SK-N-MC (cell line): Measurements from ENCODE around the gene RNF17.
A peak's percentile ranks its signal among the peaks of the same experiment; 100 is the strongest.

Experiments used
- DNase-seq: peaks from one replicate; pipeline ENCODE4 v3.0.0-alpha.2; 2011; ENCODE audit warnings: low read depth, low spot score
- H3K27ac ChIP-seq: fragments of 200-600 bp; sonication (generic); 2 replicates; pipeline ENCODE4 v1.5.1; 2016; ENCODE audit warnings: mixed run types
- H3K36me3 ChIP-seq: fragments of 200-600 bp; sonication (generic); 2 replicates; pipeline ENCODE4 v1.6.1; 2017; ENCODE audit warnings: antibody characterized with exemption, low read length, mixed read lengths; ENCODE audit not compliant: insufficient read depth
- H3K4me3 ChIP-seq: fragments of 200-600 bp; sonication (generic); 2 replicates; pipeline ENCODE4 v1.5.1; 2016
- H3K9ac ChIP-seq: fragments of 200-600 bp; sonication (generic); 2 replicates; pipeline ENCODE4 v1.8.0; 2017; ENCODE audit warnings: mixed run types, mixed read lengths; ENCODE audit not compliant: insufficient read length
- H3K9me3 ChIP-seq: fragments of 200-600 bp; sonication (generic); 2 replicates; pipeline ENCODE4 v1.6.1; 2017; ENCODE audit warnings: low read depth, mild to moderate bottlenecking, antibody characterized with exemption, low read length, moderate library complexity, mixed read lengths
- EZH2 ChIP-seq: fragments of 200-600 bp; sonication (generic); IDR thresholded peaks from one replicate; pipeline ENCODE4 v1.6.1; 2017; ENCODE audit warnings: antibody characterized with exemption
- FOXP2 ChIP-seq: optimal IDR thresholded peaks from 2 replicates; pipeline ENCODE3; 2011; ENCODE audit warnings: mild to moderate bottlenecking, moderate library complexity; ENCODE audit not compliant: insufficient read depth; ENCODE audit errors: extremely low read length, control extremely low read depth
- POLR2AphosphoS5 ChIP-seq: IDR thresholded peaks from 2 replicates; pipeline ENCODE4 v1.6.1; 2012; ENCODE audit warnings: mild to moderate bottlenecking, low read depth, low read length, borderline replicate concordance

Gene RNF17

DNA sequence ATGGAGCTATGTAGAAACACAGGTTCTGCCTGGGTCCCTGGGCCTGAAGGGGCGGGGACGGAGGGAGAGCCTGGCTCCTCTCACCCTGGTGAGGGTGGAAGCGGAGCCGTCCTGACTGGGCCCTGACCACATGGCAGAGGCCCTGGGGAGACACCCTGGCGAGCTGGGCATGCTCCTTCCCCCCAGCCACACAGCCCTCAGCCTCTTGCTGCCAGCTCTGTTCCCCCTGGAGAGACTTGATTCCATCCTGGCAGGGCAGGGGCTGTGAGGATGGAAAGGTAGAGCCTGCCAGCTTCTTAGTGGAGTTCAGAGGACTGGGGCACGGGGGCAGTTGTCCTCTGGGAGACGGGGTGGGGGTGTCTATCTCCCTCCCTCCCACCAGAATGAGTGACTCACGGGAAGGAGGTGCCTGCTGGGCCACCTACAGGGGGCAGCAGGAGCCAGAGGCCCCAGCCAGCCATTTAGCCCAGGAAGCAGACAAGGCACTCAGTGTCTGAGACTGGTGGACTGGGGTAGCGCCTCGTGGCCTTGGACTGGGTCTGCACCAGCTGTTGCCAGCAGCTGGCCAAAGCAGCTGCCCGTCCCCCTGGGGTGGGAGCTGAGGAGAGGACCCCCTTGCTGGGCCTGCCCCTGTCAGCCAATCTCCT is 22.8 kb upstream of the RNF17 start:
- Histone ChIP-seq H3K9me3 (no peaks in the 10 kb centered on the region), H3K4me3 (no peak overlapping the region), H3K27ac (no peak overlapping the region), H3K36me3 (no peaks in the 10 kb centered on the region), H3K9ac (no peak overlapping the region)
- no peak for TF ChIP-seq EZH2
- no peak for TF ChIP-seq FOXP2
- TF ChIP-seq POLR2AphosphoS5 = no peak
- DNase-seq = no peak

GRCh38 chr13:24741791-24742190 is 22.2 kb upstream of the RNF17 start:
- Histone ChIP-seq H3K27ac (no peak overlapping the region), H3K4me3 (no peak overlapping the region), H3K36me3 (no peaks in the 10 kb centered on the region), H3K9me3 (no peaks in the 10 kb centered on the region), H3K9ac (no peak overlapping the region)
- DNase-seq = no peak
- no peak for TF ChIP-seq EZH2
- no peak for TF ChIP-seq FOXP2
- no peak for TF ChIP-seq POLR2AphosphoS5

- Histone ChIP-seq H3K9ac (no peak overlapping the region), H3K9me3 (no peaks in the 10 kb centered on the region), H3K27ac (no peak overlapping the region), H3K36me3 (no peaks in the 10 kb centered on the region), H3K4me3 (no peak overlapping the region)
- DNase-seq = no peak
- TF ChIP-seq EZH2 (no peak), FOXP2 (no peak), POLR2AphosphoS5 (no peak)
These were observed 21.7 kb upstream of the RNF17 start for GRCh38 chr13:24742294-24742693.

- Histone ChIP-seq H3K27ac (no peak overlapping the region), H3K36me3 (no peaks in the 10 kb centered on the region), H3K9ac (no peak overlapping the region), H3K9me3 (no peaks in the 10 kb centered on the region), H3K4me3 (no peak overlapping the region)
- no peak for DNase-seq
- TF ChIP-seq POLR2AphosphoS5 (no peak), EZH2 (no peak), FOXP2 (no peak)
These were observed 21.0 kb upstream of the RNF17 start for GRCh38 chr13:24742977-24743376.

DNA sequence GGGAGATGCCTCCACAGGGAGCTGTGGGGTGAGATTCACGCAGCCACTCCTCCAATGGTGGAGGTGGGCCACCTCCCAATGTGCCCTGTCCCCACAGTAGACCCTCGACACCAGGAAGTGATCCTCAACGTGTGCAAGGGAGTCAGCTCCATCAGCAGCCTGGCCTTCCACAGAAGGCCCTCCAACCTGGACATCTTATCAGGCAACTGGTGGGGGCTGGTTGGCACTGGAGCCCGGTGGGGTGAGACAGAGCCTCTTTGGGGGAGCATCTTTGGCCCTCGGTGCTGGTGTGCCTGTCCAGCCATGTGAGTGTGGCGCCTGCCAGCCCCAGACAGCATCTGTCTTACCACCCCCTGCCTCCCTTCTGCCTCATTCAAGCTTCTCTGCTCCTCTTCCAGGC is 19.7 kb upstream of the RNF17 start:
- no peak for DNase-seq
- Histone ChIP-seq H3K36me3 (no peaks in the 10 kb centered on the region), H3K9ac (no peak overlapping the region), H3K4me3 (no peak overlapping the region), H3K27ac (no peak overlapping the region), H3K9me3 (no peaks in the 10 kb centered on the region)
- no peak for TF ChIP-seq FOXP2
- TF ChIP-seq EZH2 = no peak
- TF ChIP-seq POLR2AphosphoS5 = no peak

- no peak overlapping the region for H3K27ac ChIP-seq
- no peak overlapping the region for H3K9ac ChIP-seq
- no peaks in the 10 kb centered on the region for H3K36me3 ChIP-seq
- DNase-seq = no peak
- no peak for TF ChIP-seq POLR2AphosphoS5
- no peak for TF ChIP-seq EZH2
- TF ChIP-seq FOXP2 = no peak
- no peaks in the 10 kb centered on the region for H3K9me3 ChIP-seq
- no peak overlapping the region for H3K4me3 ChIP-seq
These were observed 18.5 kb upstream of the RNF17 start for GRCh38 chr13:24745516-24745860.

- DNase-seq = no peak
These were observed 17.9 kb upstream of the RNF17 start for GRCh38 chr13:24745861-24746617.

DNA sequence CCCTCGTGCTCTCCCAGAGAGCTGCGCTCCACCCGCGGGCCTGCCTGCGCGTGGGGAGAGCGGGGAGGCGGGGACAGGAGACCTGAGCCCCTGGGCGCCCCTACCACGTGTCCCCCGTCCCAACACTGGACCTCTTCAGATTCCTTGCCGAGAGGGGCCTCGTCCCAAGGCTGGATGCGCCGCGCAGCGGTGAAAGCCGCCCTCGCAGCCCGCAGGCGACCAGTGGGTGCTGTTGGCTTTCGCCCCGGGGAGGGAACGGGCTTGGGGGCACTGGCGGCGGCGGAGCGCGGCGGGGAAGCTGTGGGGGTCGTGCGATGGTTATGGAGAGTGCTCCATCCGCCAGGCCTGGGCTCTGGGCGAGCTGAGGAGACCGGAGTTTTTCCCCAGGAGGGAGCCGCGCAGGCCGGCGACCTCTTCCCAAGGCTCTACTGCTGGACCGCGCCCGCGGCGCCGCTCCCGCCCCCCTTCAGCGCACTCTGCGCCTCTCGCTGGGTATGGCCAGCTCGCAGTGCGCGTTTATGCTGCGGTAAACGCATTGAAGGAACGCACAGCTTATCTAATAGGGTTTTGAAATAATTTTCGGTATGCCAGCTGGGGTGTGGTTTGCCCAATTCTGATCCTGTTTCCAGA is 17.2 kb upstream of the RNF17 start:
- H3K4me3 ChIP-seq = peak overlapping the region; percentile 65
- TF ChIP-seq EZH2 (no peak), FOXP2 (no peak), POLR2AphosphoS5 (no peak)
- DNase-seq = no peak

More at GRCh38 chr13:24745861-24746617, 17.9 kb upstream of the RNF17 start:
- no peak overlapping the region for H3K4me3 ChIP-seq
- H3K27ac ChIP-seq = no peak overlapping the region
- H3K9me3 ChIP-seq = no peaks in the 10 kb centered on the region
- TF ChIP-seq POLR2AphosphoS5 (no peak), EZH2 (no peak), FOXP2 (no peak)
- H3K36me3 ChIP-seq = no peaks in the 10 kb centered on the region
- H3K9ac ChIP-seq = no peak overlapping the region

More for the DNA sequence above, 17.2 kb upstream of the RNF17 start:
- Histone ChIP-seq H3K36me3 (no peaks in the 10 kb centered on the region), H3K27ac (no peak overlapping the region), H3K9ac (no peak overlapping the region), H3K9me3 (no peaks in the 10 kb centered on the region)
